Tibial artery (tissue), 4 donors: ENCODE data around the gene LY6G5B.

ENCODE experiments used
- DNase-seq, 2 donors: peaks; one replicate each; pipeline ENCODE4 v3.0.0-alpha.2; 2019
- H3K27ac ChIP-seq, 2 donors: fragments of 200-600 bp; sonication (generic) in 1 of 2; 1 replicate in 1 of 2; 2 replicates in 1 of 2; pipeline ENCODE4 v1.5.1; 2018 to 2019; ENCODE audit warnings: mild to moderate bottlenecking in 1 of 2
- H3K27me3 ChIP-seq, 2 donors: fragments of 200-600 bp; sonication (generic) in 1 of 2; one replicate each; pipeline versions ENCODE4 v1.5.1 to v1.6.0; 2016 to 2019
- H3K36me3 ChIP-seq, 3 donors: fragments of 200-600 bp; sonication (generic) in 2 of 3; one replicate each; pipeline ENCODE4 v1.5.1; 2016 to 2019; ENCODE audit warnings: mild to moderate bottlenecking in 2 of 3
- H3K4me1 ChIP-seq, 4 donors: fragments of 200-600 bp; sonication (generic) in 2 of 4; 1 replicate in 3 of 4; 2 replicates in 1 of 4; pipeline ENCODE4 v1.5.1; 2016 to 2019
- H3K4me3 ChIP-seq, 2 donors: fragments of 200-600 bp; sonication (generic) in 1 of 2; 1 replicate in 1 of 2; 2 replicates in 1 of 2; pipeline ENCODE4 v1.5.1; 2018 to 2019; ENCODE audit warnings: mild to moderate bottlenecking in 2 of 2
- H3K9me3 ChIP-seq, 3 donors: fragments of 200-600 bp; sonication (generic) in 1 of 3; one replicate each; pipeline ENCODE4 v1.5.1; 2016 to 2019
- intact Hi-C: fragments of 100-400 bp; cut with DNase I; formaldehyde crosslinking; loops from one replicate; pipeline ENCODE4 v1.15.0; 2023; ENCODE audit warnings: low total_unique reads
- TF ChIP-seq, protein P1 (sequence below), 2 experiments: fragments of 200-600 bp in 1 of 2; fragments of 450-650 bp in 1 of 2; IDR thresholded peaks; one replicate each; pipeline ENCODE4 v1.5.1; 2017 to 2019; ENCODE audit warnings: antibody characterized with exemption in 2 of 2, mild to moderate bottlenecking in 1 of 2, moderate library complexity in 1 of 2

Gene LY6G5B

GRCh38 chr6:31658158-31658688, 11.6 kb upstream of the LY6G5B start:
- peak overlapping the region in 1 of 2 donors; percentile 35 for H3K27ac ChIP-seq
- intact Hi-C loops: no loop called here
- H3K36me3 ChIP-seq: peaks cover 4 to 50% (median 24%) of the 10 kb centered on the region in 3 donors
- DNase-seq: no peak
- TF ChIP-seq, protein P1, sequence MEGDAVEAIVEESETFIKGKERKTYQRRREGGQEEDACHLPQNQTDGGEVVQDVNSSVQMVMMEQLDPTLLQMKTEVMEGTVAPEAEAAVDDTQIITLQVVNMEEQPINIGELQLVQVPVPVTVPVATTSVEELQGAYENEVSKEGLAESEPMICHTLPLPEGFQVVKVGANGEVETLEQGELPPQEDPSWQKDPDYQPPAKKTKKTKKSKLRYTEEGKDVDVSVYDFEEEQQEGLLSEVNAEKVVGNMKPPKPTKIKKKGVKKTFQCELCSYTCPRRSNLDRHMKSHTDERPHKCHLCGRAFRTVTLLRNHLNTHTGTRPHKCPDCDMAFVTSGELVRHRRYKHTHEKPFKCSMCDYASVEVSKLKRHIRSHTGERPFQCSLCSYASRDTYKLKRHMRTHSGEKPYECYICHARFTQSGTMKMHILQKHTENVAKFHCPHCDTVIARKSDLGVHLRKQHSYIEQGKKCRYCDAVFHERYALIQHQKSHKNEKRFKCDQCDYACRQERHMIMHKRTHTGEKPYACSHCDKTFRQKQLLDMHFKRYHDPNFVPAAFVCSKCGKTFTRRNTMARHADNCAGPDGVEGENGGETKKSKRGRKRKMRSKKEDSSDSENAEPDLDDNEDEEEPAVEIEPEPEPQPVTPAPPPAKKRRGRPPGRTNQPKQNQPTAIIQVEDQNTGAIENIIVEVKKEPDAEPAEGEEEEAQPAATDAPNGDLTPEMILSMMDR (IDR thresholded peaks at IDR 0.05): no peak
- no peaks in the 10 kb centered on the region for H3K9me3 ChIP-seq
- no peaks in the 10 kb centered on the region for H3K27me3 ChIP-seq
- H3K4me1 ChIP-seq: peaks cover 6 to 68% (median 47%) of the 10 kb centered on the region in 4 donors
- no peak overlapping the region for H3K4me3 ChIP-seq

- H3K27ac ChIP-seq: peak overlapping the region; percentile 78 to 81
- no peak for DNase-seq
- no peaks in the 10 kb centered on the region for H3K9me3 ChIP-seq
- no peaks in the 10 kb centered on the region for H3K27me3 ChIP-seq
- peaks cover 4 to 54% (median 24%) of the 10 kb centered on the region in 3 donors for H3K36me3 ChIP-seq
- H3K4me3 ChIP-seq: peak overlapping the region; percentile 67 to 68
- TF ChIP-seq, protein P1 (IDR thresholded peaks at IDR 0.05): no peak
- peaks cover 6 to 72% (median 49%) of the 10 kb centered on the region in 4 donors for H3K4me1 ChIP-seq
- intact Hi-C loops: no loop called here
Observed at GRCh38 chr6:31658983-31659648, 10.7 kb upstream of the LY6G5B start.

- Histone ChIP-seq H3K27ac (peak overlapping the region; percentile 78 to 81), H3K4me3 (peak overlapping the region; percentile 67 to 68), H3K27me3 (no peaks in the 10 kb centered on the region), H3K36me3 (peaks cover 4 to 54% (median 24%) of the 10 kb centered on the region in 3 donors), H3K9me3 (no peaks in the 10 kb centered on the region), H3K4me1 (peaks cover 6 to 76% (median 51%) of the 10 kb centered on the region in 4 donors)
- TF ChIP-seq, protein P1 (IDR thresholded peaks at IDR 0.05): no peak
- no peak for DNase-seq
- intact Hi-C loops: no loop called here
Observed at GRCh38 chr6:31659649-31660380, 10.0 kb upstream of the LY6G5B start.

DNA sequence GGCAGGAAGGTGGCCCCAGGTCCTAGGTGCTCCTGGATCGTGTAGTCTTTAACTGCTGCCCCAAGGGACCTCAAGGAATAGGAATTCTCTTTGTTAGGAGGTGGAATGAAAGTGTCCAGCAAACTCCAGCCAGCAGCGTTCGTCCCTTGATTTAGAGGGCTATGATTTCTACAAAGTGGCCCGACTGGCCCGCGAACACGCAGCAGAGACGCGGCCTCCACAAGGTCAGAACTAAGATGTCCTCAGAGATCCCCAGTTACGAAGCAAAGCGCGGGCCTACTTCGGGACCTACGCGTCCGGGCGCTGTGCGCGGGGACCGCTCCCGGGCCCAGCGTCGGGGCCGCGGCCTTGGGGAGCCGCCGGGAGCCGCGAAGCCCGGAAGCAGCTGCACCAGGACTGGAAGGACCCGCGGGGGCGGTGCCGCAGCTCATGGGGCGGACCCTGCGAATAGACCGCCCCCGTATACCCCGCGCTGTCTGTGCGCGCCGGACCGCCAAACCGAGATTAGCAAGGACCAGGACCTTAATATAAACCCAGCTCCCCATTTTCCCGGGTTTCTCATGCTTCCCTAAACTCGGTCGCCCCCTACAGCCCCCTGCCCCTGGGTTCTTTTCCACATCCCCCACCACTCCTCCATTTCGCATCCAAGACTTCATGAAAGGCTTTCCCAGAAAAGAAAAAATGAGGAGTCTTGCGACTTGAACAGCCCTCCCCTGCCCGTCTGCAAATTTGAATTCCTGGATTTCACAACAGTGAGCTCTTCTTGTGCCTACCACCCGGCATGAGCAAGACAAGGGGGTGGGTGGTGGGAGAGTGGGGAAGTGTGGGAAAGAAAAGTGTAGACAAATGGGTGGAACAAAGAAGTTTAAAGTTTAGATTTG, 9.2 kb upstream of the LY6G5B start, which contains the start of gene C6orf47:
Gene C6orf47 (minus strand): TSS at position 398 of the 881 bp plus-strand sequence. CDS start 831 bp downstream, outside the sequence.
- intact Hi-C loops: no loop called here
- peak within 1 kb of the TSS; percentile 78 to 81 for H3K27ac ChIP-seq
- TF ChIP-seq, protein P1 (IDR thresholded peaks at IDR 0.05): no peak
- peaks cover 4 to 49% (median 24%) of the 10 kb centered on the region in 3 donors for H3K36me3 ChIP-seq
- no peaks in the 10 kb centered on the region for H3K27me3 ChIP-seq
- peak within 1 kb of the TSS; percentile 67 to 68 for H3K4me3 ChIP-seq
- DNase-seq: peak; percentile 88 to 94
- no peaks in the 10 kb centered on the region for H3K9me3 ChIP-seq
- H3K4me1 ChIP-seq: peaks cover 6 to 68% (median 51%) of the 10 kb centered on the region in 4 donors
